Measurements from ENCODE around the gene NIPSNAP2. TPM values are rescaled to one million over a fixed set of nuclear protein-coding genes. Genes with fewer than 3 reads are reported as not detected.

Gene NIPSNAP2
- total RNA-seq, 1 experiment from 2014 or later = 38.5 TPM

DNA sequence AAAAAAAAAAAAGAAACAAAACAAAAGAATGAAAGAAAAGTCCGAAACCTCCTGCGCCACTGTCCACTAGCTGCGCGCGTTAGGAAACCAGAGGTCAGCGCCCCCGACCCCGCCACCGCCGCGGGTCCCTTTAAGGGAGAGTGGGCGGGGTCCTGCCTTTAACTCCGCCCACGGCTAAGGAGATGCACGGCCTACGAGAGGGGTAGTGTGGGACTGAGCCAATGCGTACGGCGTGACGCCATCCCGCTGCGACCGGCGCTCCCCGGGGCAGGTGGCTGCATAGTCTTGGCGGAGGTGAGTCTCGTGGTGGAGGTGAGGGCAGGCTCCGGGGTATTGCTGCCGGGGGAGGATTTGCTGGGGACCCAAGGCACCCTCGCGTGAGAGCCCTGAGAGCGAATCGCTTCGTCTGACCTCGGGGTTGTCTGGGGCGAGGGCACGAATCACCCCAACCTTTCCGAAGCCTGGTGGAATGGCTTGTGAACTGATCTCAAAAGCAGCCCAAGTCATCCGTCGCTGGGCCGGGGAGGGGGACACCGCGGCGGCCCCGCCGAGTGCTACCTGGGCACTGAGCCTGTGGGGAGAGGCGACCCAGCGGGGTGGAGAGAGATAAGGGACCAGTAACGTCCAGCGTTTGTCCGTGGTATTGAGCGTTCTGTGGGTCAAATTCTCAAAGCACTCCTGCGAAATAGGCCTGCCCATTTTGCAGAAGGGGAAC, 12.6 kb upstream of the NIPSNAP2 start, which contains the start of gene MRPS17 (continued):
- TF ChIP-seq KAT7 (CRISPR knock-in tag; IDR thresholded peaks at IDR 0.05; ENCODE audit: borderline replicate concordance) = 0 out of 2 replicates have a peak, but pooled peaks have one; percentile 55
- TF ChIP-seq NFE2L1 (CRISPR knock-in tag; IDR thresholded peaks at IDR 0.05) = no peak
- peak; percentile 96 for TF ChIP-seq SP1 (CRISPR knock-in tag; conservative IDR thresholded peaks at IDR 0.05)
- TF ChIP-seq, protein P1, sequence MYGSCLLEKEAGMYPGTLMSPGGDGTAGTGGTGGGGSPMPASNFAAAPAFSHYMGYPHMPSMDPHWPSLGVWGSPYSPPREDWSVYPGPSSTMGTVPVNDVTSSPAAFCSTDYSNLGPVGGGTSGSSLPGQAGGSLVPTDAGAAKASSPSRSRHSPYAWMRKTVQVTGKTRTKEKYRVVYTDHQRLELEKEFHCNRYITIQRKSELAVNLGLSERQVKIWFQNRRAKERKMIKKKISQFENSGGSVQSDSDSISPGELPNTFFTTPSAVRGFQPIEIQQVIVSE (CRISPR knock-in tag; IDR thresholded peaks at IDR 0.05; ENCODE audit: borderline replicate concordance) = no peak
- no peak for TF ChIP-seq RORB (CRISPR knock-in tag; IDR thresholded peaks at IDR 0.05)
- no peak for TF ChIP-seq TCF7 (CRISPR knock-in tag; IDR thresholded peaks at IDR 0.05; ENCODE audit: low read depth)
- no peak for TF ChIP-seq IRF2 (CRISPR knock-in tag; IDR thresholded peaks at IDR 0.05; ENCODE audit: borderline replicate concordance, low read depth)
- TF ChIP-seq, protein P2, sequence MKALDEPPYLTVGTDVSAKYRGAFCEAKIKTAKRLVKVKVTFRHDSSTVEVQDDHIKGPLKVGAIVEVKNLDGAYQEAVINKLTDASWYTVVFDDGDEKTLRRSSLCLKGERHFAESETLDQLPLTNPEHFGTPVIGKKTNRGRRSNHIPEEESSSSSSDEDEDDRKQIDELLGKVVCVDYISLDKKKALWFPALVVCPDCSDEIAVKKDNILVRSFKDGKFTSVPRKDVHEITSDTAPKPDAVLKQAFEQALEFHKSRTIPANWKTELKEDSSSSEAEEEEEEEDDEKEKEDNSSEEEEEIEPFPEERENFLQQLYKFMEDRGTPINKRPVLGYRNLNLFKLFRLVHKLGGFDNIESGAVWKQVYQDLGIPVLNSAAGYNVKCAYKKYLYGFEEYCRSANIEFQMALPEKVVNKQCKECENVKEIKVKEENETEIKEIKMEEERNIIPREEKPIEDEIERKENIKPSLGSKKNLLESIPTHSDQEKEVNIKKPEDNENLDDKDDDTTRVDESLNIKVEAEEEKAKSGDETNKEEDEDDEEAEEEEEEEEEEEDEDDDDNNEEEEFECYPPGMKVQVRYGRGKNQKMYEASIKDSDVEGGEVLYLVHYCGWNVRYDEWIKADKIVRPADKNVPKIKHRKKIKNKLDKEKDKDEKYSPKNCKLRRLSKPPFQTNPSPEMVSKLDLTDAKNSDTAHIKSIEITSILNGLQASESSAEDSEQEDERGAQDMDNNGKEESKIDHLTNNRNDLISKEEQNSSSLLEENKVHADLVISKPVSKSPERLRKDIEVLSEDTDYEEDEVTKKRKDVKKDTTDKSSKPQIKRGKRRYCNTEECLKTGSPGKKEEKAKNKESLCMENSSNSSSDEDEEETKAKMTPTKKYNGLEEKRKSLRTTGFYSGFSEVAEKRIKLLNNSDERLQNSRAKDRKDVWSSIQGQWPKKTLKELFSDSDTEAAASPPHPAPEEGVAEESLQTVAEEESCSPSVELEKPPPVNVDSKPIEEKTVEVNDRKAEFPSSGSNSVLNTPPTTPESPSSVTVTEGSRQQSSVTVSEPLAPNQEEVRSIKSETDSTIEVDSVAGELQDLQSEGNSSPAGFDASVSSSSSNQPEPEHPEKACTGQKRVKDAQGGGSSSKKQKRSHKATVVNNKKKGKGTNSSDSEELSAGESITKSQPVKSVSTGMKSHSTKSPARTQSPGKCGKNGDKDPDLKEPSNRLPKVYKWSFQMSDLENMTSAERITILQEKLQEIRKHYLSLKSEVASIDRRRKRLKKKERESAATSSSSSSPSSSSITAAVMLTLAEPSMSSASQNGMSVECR (CRISPR knock-in tag; IDR thresholded peaks at IDR 0.05; ENCODE audit: borderline replicate concordance) = peak; percentile 52; the same call in 1 of the 2 replicates
- TF ChIP-seq, protein P3, sequence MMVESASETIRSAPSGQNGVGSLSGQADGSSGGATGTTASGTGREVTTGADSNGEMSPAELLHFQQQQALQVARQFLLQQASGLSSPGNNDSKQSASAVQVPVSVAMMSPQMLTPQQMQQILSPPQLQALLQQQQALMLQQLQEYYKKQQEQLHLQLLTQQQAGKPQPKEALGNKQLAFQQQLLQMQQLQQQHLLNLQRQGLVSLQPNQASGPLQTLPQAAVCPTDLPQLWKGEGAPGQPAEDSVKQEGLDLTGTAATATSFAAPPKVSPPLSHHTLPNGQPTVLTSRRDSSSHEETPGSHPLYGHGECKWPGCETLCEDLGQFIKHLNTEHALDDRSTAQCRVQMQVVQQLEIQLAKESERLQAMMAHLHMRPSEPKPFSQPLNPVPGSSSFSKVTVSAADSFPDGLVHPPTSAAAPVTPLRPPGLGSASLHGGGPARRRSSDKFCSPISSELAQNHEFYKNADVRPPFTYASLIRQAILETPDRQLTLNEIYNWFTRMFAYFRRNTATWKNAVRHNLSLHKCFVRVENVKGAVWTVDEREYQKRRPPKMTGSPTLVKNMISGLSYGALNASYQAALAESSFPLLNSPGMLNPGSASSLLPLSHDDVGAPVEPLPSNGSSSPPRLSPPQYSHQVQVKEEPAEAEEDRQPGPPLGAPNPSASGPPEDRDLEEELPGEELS (CRISPR knock-in tag; IDR thresholded peaks at IDR 0.05) = 0 out of 2 replicates have a peak, but pooled peaks have one; percentile 57
- no peak for TF ChIP-seq SOX15 (CRISPR knock-in tag; IDR thresholded peaks at IDR 0.05)
- TF ChIP-seq EMX1 (CRISPR knock-in tag; IDR thresholded peaks at IDR 0.05) = no peak
- TF ChIP-seq TEAD4 (CRISPR knock-in tag; IDR thresholded peaks at IDR 0.05) = no peak
- TF ChIP-seq MXD4 (CRISPR knock-in tag; IDR thresholded peaks at IDR 0.05; ENCODE audit: borderline replicate concordance) = no peak
- TF ChIP-seq FOXP1 (CRISPR knock-in tag; IDR thresholded peaks at IDR 0.05; ENCODE audit: borderline replicate concordance) = peak; percentile 52; the same call in 1 of the 2 replicates
- TF ChIP-seq, protein P4, sequence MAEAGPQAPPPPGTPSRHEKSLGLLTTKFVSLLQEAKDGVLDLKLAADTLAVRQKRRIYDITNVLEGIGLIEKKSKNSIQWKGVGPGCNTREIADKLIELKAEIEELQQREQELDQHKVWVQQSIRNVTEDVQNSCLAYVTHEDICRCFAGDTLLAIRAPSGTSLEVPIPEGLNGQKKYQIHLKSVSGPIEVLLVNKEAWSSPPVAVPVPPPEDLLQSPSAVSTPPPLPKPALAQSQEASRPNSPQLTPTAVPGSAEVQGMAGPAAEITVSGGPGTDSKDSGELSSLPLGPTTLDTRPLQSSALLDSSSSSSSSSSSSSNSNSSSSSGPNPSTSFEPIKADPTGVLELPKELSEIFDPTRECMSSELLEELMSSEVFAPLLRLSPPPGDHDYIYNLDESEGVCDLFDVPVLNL (CRISPR knock-in tag; IDR thresholded peaks at IDR 0.05; ENCODE audit: borderline replicate concordance, low read depth) = no peak
- peak; percentile 65; the same call in 1 of the 2 replicates for TF ChIP-seq CREB1 (CRISPR knock-in tag; IDR thresholded peaks at IDR 0.05)
- TF ChIP-seq ETV6 (CRISPR knock-in tag; IDR thresholded peaks at IDR 0.05) = peak; percentile 94
- TF ChIP-seq GABPB1 (CRISPR knock-in tag; IDR thresholded peaks at IDR 0.05) = peak; percentile 42; the same call in 1 of the 2 replicates
- TF ChIP-seq NR1H2 (CRISPR knock-in tag; IDR thresholded peaks at IDR 0.05) = no peak
- 0 out of 2 replicates have a peak, but pooled peaks have one; percentile 49 for TF ChIP-seq ZNF121 (CRISPR knock-in tag; IDR thresholded peaks at IDR 0.05)
- TF ChIP-seq, protein P5, sequence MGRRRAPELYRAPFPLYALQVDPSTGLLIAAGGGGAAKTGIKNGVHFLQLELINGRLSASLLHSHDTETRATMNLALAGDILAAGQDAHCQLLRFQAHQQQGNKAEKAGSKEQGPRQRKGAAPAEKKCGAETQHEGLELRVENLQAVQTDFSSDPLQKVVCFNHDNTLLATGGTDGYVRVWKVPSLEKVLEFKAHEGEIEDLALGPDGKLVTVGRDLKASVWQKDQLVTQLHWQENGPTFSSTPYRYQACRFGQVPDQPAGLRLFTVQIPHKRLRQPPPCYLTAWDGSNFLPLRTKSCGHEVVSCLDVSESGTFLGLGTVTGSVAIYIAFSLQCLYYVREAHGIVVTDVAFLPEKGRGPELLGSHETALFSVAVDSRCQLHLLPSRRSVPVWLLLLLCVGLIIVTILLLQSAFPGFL (CRISPR knock-in tag; IDR thresholded peaks at IDR 0.05; ENCODE audit: borderline replicate concordance) = no peak
- TF ChIP-seq, protein P6, sequence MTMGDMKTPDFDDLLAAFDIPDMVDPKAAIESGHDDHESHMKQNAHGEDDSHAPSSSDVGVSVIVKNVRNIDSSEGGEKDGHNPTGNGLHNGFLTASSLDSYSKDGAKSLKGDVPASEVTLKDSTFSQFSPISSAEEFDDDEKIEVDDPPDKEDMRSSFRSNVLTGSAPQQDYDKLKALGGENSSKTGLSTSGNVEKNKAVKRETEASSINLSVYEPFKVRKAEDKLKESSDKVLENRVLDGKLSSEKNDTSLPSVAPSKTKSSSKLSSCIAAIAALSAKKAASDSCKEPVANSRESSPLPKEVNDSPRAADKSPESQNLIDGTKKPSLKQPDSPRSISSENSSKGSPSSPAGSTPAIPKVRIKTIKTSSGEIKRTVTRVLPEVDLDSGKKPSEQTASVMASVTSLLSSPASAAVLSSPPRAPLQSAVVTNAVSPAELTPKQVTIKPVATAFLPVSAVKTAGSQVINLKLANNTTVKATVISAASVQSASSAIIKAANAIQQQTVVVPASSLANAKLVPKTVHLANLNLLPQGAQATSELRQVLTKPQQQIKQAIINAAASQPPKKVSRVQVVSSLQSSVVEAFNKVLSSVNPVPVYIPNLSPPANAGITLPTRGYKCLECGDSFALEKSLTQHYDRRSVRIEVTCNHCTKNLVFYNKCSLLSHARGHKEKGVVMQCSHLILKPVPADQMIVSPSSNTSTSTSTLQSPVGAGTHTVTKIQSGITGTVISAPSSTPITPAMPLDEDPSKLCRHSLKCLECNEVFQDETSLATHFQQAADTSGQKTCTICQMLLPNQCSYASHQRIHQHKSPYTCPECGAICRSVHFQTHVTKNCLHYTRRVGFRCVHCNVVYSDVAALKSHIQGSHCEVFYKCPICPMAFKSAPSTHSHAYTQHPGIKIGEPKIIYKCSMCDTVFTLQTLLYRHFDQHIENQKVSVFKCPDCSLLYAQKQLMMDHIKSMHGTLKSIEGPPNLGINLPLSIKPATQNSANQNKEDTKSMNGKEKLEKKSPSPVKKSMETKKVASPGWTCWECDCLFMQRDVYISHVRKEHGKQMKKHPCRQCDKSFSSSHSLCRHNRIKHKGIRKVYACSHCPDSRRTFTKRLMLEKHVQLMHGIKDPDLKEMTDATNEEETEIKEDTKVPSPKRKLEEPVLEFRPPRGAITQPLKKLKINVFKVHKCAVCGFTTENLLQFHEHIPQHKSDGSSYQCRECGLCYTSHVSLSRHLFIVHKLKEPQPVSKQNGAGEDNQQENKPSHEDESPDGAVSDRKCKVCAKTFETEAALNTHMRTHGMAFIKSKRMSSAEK (CRISPR knock-in tag; IDR thresholded peaks at IDR 0.05; ENCODE audit: borderline replicate concordance) = 0 out of 2 replicates have a peak, but pooled peaks have one; percentile 10
